Stimulated activated CD4-positive, alpha-beta T cell treated with anti-CD3 and anti-CD28 coated beads, Interleukin-2, amount 100 ng/mL, for 48 hours (primary cell): ENCODE results near the gene HIBADH.

Experiments used
- DNase-seq, 2 donors: peaks; one replicate each; pipeline ENCODE4 v3.0.0-alpha.2; 2020

Gene HIBADH

GRCh38 chr7:27662490-27663205, at the start of gene HIBADH:
Gene HIBADH, minus strand, starts transcription at chr7:27662883. Its CDS starts 95 bp downstream, at chr7:27662788.
- DNase-seq = peak; percentile 86 to 89

- DNase-seq = no peak
These were observed 49.5 kb upstream of the HIBADH start for GRCh38 chr7:27712217-27712616.

- DNase-seq = no peak
These were observed 46.7 kb upstream of the HIBADH start for GRCh38 chr7:27709137-27710075.

- no peak for DNase-seq
These were observed 45.8 kb upstream of the HIBADH start for GRCh38 chr7:27708485-27708884.

GRCh38 chr7:27705200-27705594, 42.5 kb upstream of the HIBADH start:
- DNase-seq = no peak

GRCh38 chr7:27704422-27705199, 41.9 kb upstream of the HIBADH start:
- no peak for DNase-seq

- no peak for DNase-seq
These were observed 40.5 kb upstream of the HIBADH start for GRCh38 chr7:27703181-27703580.

GRCh38 chr7:27700501-27700900, 37.8 kb upstream of the HIBADH start:
- DNase-seq = no peak

- DNase-seq = no peak
These were observed 37.1 kb upstream of the HIBADH start for GRCh38 chr7:27699751-27700150.

GRCh38 chr7:27697861-27698430, 35.3 kb upstream of the HIBADH start:
- no peak for DNase-seq

GRCh38 chr7:27695096-27695495, 32.4 kb upstream of the HIBADH start:
- DNase-seq = no peak

- DNase-seq = no peak
These were observed 31.1 kb upstream of the HIBADH start for GRCh38 chr7:27693794-27694193.

GRCh38 chr7:27690649-27691048, 28.0 kb upstream of the HIBADH start:
- DNase-seq = no peak

GRCh38 chr7:27689591-27690164, 27.0 kb upstream of the HIBADH start:
- DNase-seq = no peak

- DNase-seq = no peak
These were observed 26.5 kb upstream of the HIBADH start for GRCh38 chr7:27689150-27689549.

GRCh38 chr7:27688646-27689045, 26.0 kb upstream of the HIBADH start:
- no peak for DNase-seq

GRCh38 chr7:27688056-27688455, 25.4 kb upstream of the HIBADH start:
- no peak for DNase-seq

GRCh38 chr7:27686315-27686714, 23.6 kb upstream of the HIBADH start:
- no peak for DNase-seq

GRCh38 chr7:27685893-27686292, 23.2 kb upstream of the HIBADH start:
- no peak for DNase-seq

- DNase-seq = no peak
These were observed 22.5 kb upstream of the HIBADH start for GRCh38 chr7:27685209-27685608.

- DNase-seq = no peak
These were observed 21.8 kb upstream of the HIBADH start for GRCh38 chr7:27684491-27684890.

- DNase-seq = no peak
These were observed 17.9 kb upstream of the HIBADH start for GRCh38 chr7:27680610-27681009.
